ENCODE measurements around the gene SFRP5. TPM values are rescaled to one million over a fixed set of nuclear protein-coding genes. Genes with fewer than 3 reads are reported as not detected.

Gene SFRP5
- total and polyA plus RNA-seq, 2 of the 13 experiments (the other 11 are each of a cell fraction or from before 2014, with no cell fraction given): 0.32 to 1.7 TPM

GRCh38 chr10:97759158-97759887, 12.5 kb downstream of the SFRP5 start (continued):
- no peak for TF ChIP-seq USF2 (IDR thresholded peaks at IDR 0.05; ENCODE audit: low read depth, low read length)
- no peak for TF ChIP-seq USF2 (CRISPR knock-in tag; IDR thresholded peaks at IDR 0.05; ENCODE audit: borderline replicate concordance)
- no peak for TF ChIP-seq NONO (IDR thresholded peaks at IDR 0.05)
- TF ChIP-seq NONO (CRISPR knock-in tag; conservative IDR thresholded peaks at IDR 0.05): no peak
- TF ChIP-seq ZNF253 (CRISPR knock-in tag; IDR thresholded peaks at IDR 0.05; ENCODE audit: borderline replicate concordance): no peak
- no peak for TF ChIP-seq HMG20B (CRISPR knock-in tag; conservative IDR thresholded peaks at IDR 0.05)
- TF ChIP-seq SMC3 (IDR thresholded peaks at IDR 0.05; ENCODE audit: low read length): peak; percentile 76
- TF ChIP-seq ZIK1 (CRISPR knock-in tag; IDR thresholded peaks at IDR 0.05; ENCODE audit: borderline replicate concordance, low read depth): no peak
- peak; percentile 80 for TF ChIP-seq SALL1 (CRISPR knock-in tag; IDR thresholded peaks at IDR 0.05)
- TF ChIP-seq ZXDC (CRISPR knock-in tag; IDR thresholded peaks at IDR 0.05): no peak
- no peak; the same call in 1 of the 2 replicates for TF ChIP-seq ZNF362 (CRISPR knock-in tag; IDR thresholded peaks at IDR 0.05; ENCODE audit: borderline replicate concordance)
- no peak for TF ChIP-seq CENPT (CRISPR knock-in tag; IDR thresholded peaks at IDR 0.05; ENCODE audit: low read depth)
- TF ChIP-seq ATM (IDR thresholded peaks at IDR 0.05; ENCODE audit: borderline replicate concordance): no peak
- 0 out of 2 replicates have a peak, but pooled peaks have one; percentile 23 for TF ChIP-seq ZNF563 (CRISPR knock-in tag; IDR thresholded peaks at IDR 0.05)
- no peak for TF ChIP-seq KLF13 (CRISPR knock-in tag; IDR thresholded peaks at IDR 0.05)
- TF ChIP-seq SIX4 (CRISPR knock-in tag; IDR thresholded peaks at IDR 0.05): no peak
- TF ChIP-seq ZNF343 (CRISPR knock-in tag; IDR thresholded peaks at IDR 0.05): no peak
- no peak for TF ChIP-seq ZNF333 (CRISPR knock-in tag; IDR thresholded peaks at IDR 0.05; ENCODE audit: borderline replicate concordance)
- TF ChIP-seq ETS1 (CRISPR knock-in tag; IDR thresholded peaks at IDR 0.05): no peak
- peak; percentile 63; the same call in 1 of the 2 replicates for TF ChIP-seq HNF1B (CRISPR knock-in tag; IDR thresholded peaks at IDR 0.05)
- no peak for TF ChIP-seq FOXO1 (CRISPR knock-in tag; IDR thresholded peaks at IDR 0.05)
- no peak for TF ChIP-seq SIX1 (CRISPR knock-in tag; IDR thresholded peaks at IDR 0.05; ENCODE audit: borderline replicate concordance)
